ENCODE measurements around the gene PDZD8.

GRCh38 chr10:117268907-117269306 lies 106.3 kb downstream of the PDZD8 start:
- no peak for TF ChIP-seq CTCF (conservative IDR thresholded peaks at IDR 0.05; ENCODE audit: low read length)
- no peak for TF ChIP-seq EZH2phosphoT487 (IDR thresholded peaks at IDR 0.05; ENCODE audit: borderline replicate concordance, low read depth, low read length)

All from OCI-LY7 (cell line).